ENCODE data around the gene PNPLA7.

PNPLA7 gene

GRCh38 chr9:137447722-137448601, 102.2 kb downstream of the PNPLA7 start:
- DNase-seq: no peak

GRCh38 chr9:137446851-137447471, 103.2 kb downstream of the PNPLA7 start:
- DNase-seq: no peak

GRCh38 chr9:137445930-137446431, 104.2 kb downstream of the PNPLA7 start:
- peak in 1 of 2 experiments; percentile 38 for DNase-seq

- peak; percentile 59 to 66 for DNase-seq
These were observed 104.9 kb downstream of the PNPLA7 start for GRCh38 chr9:137445275-137445807.

GRCh38 chr9:137444106-137444790, 106.0 kb downstream of the PNPLA7 start:
- DNase-seq: no peak

GRCh38 chr9:137441935-137442321, 108.3 kb downstream of the PNPLA7 start:
- DNase-seq: no peak

- DNase-seq: peak; percentile 72 to 86
These were observed 108.8 kb downstream of the PNPLA7 start, which contains the start of gene ENTPD8 for GRCh38 chr9:137441289-137441934. Gene ENTPD8, minus strand, starts transcription at chr9:137441357. Its CDS starts 3,072 bp downstream, at chr9:137438285.

- DNase-seq: no peak
These were observed 111.0 kb downstream of the PNPLA7 start for GRCh38 chr9:137439158-137439714.

GRCh38 chr9:137438591-137439157, 111.5 kb downstream of the PNPLA7 start:
- DNase-seq: no peak

GRCh38 chr9:137437691-137438590, 112.3 kb downstream of the PNPLA7 start:
- no peak for DNase-seq

- no peak for DNase-seq
These were observed 113.2 kb downstream of the PNPLA7 start for GRCh38 chr9:137436761-137437600.

- no peak for DNase-seq
These were observed 114.0 kb downstream of the PNPLA7 start for GRCh38 chr9:137435980-137436760.

GRCh38 chr9:137435381-137435891, 114.8 kb downstream of the PNPLA7 start:
- no peak for DNase-seq

GRCh38 chr9:137434498-137435380, 115.5 kb downstream of the PNPLA7 start:
- DNase-seq: no peak

- no peak for DNase-seq
These were observed 116.2 kb downstream of the PNPLA7 start for GRCh38 chr9:137433916-137434431.

GRCh38 chr9:137433349-137433915, 116.8 kb downstream of the PNPLA7 start:
- DNase-seq: no peak
